ENCODE data around the gene SLC7A7.

DNA sequence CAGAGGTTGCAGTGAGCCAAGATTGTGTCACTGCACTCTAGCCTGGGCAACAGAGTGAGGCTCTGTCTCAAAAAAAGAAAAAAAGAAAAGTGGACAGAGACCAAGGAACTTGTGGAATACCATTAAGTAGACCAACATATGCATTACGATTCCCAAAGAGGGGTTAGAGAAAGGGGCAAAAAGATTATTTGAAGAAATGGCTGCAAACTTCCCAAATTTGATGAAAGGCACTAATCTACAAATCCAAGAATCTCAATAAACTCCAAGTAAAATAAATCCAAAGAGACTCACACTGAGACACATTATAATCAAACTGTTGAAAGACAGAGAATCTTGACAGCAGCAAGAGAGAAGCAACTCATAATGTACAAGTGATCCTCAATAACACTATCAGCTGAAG, 53.5 kb downstream of the SLC7A7 start:
- TF ChIP-seq POLR2A (IDR thresholded peaks at IDR 0.05; ENCODE audit: low read length) (no peak), GATA1 (IDR thresholded peaks at IDR 0.05; ENCODE audit: low read depth, low read length) (no peak)
